SKM-1 (cell line): Measurements from ENCODE around the gene CACHD1.

Experiments used
- DNase-seq: peaks from one replicate; lab custom pipeline; 2025; ENCODE audit not compliant: unreplicated experiment; lab: John Stamatoyannopoulos, UW

The CACHD1 gene

DNA sequence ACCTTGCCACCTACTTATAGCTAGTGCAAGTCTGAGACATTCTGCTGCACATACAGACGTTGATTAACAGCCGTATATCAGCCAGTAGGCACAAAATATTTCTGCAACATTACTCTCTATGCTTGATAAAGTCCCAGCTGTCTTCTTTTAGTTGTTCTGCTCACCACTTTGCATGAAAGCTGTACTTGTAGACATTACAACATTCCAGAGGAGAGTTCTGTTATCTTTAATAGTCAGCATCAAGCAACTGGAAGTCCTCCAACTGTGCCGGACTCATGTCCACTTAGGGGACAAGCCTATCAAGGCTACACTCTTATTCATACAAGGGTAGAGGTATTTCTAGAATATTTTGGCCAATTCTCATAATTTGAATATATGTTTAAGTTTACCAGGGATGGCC is 50.0 kb downstream of the CACHD1 start:
- no peak for DNase-seq

DNA sequence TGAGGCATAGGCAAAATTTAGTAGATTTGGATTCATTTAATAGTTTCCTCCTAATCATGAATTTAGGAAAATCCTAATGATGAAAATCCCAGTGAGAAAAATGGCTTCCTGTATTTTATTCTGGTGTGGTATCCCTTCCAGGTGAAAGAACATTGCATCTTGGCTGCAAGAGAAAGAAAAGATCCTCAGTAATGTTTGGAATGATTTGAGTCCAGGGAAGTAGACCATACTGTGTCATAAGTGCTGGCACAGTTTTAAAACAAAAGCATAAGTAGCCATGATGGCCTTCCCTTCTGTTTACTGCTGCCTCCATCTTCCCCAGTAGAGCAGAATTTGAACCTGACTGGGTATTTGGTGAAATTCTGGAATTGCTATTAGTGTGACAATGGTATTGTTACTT is 52.8 kb downstream of the CACHD1 start:
- no peak for DNase-seq

DNA sequence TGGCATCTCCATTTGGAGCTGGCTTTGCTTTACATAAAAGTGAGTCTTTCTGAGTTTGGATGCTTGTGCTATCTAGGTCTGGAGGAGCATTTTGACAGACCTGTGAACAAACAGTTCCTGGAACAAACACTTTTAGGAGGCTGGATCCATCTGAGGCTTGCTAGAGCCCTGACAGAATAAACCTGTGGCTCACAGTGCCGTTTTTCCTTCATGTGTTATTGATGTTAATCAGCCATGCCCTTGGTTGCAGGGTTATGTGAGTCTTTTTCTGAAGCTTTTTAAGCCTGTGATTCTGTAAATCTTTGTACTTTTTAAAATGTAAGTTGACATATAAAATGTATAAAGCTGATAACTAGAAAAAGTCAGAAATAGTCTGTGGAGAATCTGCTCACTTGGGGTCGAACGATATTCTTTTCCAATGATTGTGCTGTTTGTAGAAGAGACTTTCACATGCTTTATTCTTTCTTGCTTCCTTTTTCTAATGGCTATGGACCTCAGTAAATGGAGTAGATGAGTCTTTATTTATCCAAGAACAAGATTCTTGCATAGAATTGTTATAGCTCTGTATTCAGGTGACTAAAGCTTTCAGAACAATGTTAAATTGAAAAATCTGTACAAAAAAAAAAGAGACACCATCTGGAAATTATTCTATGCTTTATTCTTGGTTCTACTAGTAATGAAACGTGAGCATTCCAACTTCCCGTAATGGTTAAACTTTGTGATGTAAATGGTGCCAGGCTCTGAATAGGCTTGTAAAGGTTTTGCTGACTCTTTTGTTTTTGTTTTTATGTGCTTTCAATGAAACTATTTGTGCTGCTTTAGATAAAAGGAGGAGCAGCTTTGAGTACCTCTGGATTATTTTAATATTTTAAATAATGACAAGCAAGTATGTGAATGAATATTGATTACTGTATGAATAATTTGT is 53.7 kb downstream of the CACHD1 start:
- no peak for DNase-seq

DNA sequence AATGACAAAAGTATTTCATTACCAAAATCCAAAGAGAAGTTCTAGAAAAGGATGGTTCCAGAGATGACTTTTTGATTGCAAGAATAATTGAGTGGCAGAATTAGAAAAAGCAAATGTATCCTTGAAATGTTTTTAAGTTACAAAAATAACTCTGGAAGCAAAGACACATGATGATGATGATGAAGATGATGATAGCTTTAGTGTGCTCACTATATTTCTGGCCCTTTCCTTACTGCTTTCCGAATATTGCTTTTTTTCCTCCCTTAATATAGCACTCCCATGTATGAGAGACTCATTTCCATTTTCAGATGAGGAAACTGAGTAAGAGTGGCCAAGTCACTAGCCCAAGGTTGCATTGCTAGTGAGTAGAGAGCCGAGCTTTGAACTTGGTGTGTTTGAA is 54.7 kb downstream of the CACHD1 start:
- no peak for DNase-seq

DNA sequence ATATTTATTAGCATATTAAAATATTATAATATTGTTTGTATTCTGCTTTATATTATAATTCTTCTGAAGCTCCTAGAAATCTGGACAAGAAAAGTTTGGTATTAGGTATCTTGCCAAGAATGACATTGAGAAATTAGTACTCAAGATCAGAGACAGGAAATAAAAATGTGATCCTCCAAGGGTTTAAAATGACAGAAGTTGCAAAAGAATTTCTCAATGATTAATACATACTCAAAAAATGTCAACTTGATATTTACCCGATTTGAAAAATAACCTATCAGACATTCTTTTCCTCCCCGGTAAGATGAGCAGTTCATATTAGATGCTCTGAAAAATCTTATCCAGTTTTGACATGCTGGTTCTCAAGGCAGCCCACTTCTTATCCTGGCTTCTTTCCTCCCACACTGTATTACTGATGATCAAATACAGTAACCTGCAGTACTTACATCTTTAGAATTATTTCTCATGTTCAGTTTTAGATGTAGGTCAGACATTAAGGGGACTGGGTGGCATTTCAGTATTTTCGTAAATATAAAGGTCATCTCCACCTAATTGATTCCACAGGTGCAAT is 55.3 kb downstream of the CACHD1 start:
- DNase-seq: no peak

DNA sequence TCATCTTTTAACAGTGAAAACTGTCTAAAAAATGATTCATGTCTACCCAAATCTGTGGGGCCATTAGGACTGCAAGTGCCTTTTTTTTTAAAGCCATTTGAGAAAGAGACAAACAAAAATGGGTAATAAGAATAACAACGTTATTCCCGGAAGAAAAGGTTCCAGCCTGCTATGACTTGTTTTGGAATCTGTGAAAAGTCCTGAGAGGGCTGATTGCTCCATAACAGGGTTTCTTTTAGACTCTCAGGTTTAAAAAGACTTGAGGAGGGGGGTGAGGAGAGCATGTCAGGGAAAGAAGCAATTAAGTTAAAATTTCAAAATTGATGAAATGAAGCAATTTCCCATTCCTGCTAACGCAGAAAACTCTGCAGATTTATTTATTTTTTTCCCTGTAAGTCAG is 56.4 kb downstream of the CACHD1 start:
- no peak for DNase-seq

DNA sequence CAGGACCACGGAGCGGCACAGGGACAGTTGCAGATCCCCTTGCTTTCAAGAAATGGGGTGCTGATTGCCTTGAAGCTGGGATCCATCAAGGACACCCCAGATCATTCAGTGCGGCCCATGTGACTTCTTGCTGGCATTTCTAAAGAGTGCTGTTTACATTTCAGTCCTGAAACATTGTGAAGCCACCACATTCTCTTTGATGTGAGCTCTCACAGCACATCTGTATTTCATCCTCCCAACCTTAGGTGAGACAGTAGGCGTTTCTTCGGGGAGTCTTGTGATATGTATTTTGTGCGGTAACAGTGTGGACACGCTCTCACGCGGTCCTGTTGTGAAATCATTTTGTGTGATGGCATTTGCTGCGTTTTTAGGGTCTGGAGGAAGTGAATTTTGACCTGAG is 57.2 kb downstream of the CACHD1 start:
- DNase-seq: no peak

DNA sequence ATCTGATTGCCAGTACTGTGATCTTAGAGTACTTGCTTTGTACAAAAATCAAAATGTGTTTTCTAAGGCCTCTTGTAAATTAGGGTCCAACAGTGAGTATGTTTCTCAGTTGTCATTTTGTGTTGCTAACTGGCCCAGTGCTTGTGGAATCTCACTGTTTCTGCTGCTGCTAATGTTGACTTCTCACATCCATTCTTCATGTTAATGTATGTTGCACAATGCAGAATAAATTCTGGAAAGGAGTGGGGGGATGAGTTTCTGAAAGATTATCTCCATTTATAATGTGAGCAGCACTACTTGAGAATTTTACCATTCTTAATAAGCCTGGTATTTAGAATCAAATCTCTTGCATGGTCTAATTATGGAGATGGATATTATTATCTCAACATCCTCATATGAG is 57.9 kb downstream of the CACHD1 start:
- no peak for DNase-seq

DNA sequence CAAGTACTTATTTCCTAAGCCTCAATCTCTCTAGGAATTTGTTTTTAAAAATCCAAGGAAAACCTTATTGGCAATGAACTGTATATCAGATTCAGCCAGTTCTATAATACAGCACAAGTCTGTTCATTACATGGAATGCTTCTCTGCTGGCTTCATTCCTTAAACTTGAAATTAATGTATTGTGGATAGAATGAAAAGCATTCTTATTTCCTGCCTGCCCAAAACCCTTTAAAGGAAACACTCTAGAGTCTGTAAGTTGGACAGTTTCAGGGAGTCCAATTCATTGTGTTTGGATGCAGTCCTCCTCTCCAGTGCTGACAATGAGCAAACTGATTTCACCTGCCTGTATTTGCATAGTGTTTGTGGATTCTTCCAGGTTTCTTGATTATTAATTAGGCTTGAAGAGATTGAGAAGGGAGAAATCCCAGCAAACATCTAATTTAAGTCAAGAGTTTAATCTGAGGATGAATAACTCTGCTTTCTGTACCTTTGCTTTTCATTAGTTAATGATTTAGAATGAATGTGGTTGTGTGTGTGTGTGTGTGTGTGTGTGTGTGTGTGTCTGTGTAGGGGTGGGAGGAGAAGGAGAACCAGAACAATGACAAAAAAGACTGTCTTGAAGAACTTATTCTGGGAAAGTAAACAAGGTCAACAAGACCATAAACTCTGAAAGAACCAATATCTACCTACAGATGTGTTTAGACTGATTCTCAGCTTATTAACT is 61.2 kb downstream of the CACHD1 start:
- no peak for DNase-seq

DNA sequence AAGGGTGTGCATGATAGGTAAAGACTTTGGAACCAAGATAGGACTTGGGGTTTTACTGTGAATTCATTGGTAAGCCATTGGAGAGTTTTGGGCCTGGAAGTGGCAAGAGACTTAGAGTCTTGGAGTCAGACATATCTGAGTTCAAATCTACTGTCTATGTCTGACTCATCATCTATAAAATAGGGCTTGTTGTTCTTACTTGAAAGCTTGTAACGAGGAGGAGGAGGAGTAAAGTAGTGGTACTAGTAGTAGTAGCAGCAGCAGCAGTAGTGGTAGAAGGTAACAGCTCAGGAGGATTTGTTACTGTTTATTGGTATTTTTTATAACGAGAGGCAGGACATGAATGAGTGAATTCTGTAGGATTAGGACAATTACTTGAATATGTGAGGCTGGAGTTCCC is 62.7 kb downstream of the CACHD1 start:
- no peak for DNase-seq

DNA sequence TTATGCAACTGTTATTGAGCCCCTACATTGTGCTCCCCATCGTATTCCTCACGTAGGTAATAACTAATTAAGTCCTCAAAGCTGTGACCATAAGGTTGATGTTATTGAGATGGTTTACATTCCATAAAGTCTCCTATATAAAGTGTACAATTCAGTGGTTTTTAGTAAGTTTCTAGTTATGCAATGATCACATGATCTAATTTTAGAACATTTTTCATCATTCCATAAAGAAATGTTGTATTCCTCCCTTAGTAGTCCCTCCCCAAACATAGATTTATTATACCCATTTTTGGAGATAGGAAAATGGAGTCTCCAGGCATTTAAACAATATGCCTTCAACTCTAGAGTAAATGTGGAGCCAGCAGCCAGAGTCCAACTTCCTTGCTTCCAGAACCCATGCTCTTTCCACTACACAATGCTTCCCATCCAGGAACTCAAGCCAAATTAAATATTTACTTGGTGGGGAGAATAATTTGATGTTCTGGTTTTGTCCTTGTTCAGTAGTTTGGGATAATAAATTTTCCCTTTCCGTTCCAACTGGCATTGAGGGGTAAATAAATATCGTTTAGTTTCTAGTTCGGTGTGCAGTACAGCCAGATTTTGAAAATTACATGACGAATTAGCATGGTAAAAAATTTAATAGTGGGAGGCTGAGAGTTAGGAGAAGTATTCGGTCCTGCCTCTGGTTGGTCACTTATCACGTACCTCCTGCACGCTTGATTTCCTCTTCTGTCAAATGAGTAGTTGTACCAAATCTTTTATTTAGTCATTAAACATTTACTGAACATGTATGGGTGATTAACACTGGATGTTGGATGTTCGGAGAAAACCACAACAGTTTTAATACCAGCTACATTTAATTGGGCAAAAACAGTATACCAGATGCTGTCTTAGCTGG is 66.3 kb downstream of the CACHD1 start:
- DNase-seq: no peak

DNA sequence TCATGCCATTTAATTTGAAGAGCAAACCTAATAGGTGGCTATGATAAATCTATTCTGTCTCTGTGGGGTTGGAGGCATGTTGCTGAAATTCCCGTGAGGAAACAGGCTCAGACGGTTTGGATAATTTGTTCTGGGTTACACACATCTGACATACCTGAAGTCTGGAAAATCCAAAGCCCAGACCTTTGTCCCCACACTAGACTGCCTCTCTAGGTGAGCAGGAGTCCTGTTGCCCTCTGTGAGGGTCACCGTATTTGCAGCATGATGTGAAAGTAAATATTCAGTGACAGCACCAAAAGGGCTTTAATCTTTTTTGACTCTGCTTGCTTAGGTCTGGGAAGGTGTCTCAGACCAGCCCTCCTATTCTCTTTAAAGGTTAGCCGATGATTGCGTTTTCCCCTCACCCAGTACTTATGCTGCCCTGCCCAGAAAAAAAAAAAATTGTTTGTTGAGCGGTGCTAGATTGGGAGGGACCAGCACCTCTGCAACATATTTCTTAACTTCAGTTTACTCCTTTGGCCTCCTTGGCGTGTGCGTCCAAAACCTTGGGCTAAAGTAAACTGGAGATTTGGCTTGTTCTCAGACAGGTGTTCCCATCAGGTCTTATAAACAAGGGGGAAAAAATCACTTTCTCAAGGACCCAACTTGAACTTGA is 67.0 kb downstream of the CACHD1 start:
- DNase-seq: no peak

DNA sequence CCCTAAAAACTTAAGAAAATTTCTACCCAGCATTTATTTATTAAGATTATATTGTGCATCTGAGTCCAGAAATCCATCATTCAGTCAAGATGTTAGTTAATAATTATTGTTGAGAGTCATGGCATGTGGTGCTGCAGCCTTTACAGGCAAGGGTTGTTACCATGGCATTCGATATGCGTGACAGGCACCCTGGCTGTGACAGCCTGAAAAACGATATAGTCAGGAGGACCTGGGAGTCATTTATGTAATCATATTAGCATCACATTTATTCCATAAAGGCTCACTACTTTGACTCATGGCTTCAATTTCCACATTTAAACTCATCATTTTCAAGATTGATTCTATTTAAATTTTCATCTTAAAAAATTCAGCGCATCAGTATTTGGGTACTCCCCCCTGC is 68.0 kb downstream of the CACHD1 start:
- no peak for DNase-seq

DNA sequence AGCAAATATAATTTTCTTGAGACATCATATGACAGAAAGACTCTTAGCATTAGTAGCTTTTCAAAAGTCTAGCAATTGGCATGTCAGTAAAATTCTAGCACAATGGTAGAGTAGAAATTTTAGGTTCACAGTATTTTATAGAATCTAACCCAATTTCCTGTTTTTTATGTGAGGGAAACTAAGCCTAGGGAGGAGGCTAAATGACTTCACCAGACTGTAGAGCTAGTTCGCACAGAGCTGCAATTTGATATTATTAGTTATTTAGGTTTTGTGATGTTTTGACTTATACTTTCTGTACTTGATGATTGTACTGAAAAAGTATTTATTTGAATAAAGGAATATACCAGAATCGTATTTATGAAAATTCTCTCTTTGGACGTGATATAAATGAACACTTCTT is 68.5 kb downstream of the CACHD1 start:
- no peak for DNase-seq

DNA sequence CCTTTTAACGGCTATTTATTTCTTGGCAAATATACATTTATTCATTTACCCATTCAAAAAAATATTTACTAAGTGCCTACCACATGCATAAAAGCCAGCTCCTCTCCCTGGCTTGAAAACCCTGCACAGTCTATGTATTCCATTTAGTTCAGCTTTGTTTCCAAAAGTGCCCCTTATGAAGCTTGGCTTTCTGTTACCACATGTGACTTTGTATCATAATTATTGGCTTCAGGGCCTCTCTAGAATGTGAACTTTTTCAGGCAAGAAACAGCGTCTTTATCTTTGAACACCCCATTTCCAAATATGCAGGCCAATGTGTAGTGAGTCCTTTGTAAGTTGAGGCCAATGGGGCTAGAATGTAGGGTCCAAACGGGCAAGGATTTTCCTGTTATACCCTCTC is 69.4 kb downstream of the CACHD1 start:
- DNase-seq: no peak

DNA sequence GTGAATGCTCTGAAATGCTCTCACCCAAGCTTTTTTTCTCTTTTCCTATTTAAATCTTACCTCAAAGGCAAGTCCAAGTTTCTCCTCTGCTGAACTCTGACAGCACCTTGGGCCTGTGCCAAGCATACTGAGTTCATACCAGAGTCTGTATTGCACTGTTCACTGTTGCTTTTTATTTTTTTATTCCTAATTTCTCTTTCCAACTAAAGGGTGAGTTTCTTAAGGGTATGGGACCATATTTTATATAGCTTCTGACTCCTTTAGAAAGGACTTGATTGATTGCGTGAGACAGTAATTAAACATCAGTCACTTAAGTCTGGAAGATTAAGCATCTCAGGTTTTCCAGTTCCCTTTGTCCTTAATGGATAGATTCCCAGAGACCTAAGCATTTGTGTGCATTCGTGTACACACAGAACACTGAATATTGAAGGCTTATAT is 69.9 kb downstream of the CACHD1 start:
- DNase-seq: no peak

DNA sequence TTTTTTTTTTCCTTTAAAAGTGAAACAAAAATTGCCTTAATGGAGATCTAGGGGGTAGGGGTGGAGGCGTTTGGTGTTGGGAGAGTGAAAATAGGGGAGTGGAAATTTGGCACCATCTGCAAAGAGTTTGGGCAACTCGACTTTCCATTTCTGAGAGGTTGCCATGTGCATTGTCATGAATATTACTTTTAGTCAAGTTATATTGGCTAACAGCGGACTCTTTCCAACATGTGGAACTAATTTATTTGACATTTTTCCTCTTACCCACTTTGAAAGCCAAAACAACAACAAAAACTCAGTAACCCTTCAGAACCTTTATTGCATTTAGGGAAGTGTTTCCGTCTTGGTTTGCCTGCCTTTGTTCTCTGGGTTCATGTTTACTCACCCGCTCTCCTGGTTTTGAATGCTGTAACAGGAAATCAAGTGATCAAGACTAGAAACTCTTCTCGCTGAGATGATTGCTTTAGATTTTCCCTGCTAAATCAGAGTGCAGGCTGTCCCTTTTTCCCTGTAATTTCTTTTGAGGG is 70.4 kb downstream of the CACHD1 start:
- DNase-seq: no peak

DNA sequence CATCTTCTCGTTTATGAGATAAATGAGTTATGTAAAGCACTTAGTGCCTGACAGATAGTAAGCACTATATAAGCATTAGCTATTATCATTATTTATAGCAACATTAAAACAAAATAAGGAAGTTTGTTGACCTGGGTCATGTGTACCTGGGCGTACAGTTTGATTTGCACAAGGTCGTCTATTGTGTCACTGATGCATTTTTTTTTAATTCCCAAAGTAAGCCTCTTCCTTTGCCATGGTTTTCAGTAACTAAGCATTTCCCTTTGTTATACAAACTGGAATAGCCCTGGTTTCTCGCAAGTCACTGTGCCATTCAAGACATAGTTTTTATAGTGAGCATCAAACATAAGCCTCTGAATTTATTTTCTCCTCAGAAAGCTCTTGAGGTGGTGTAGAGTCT is 72.2 kb downstream of the CACHD1 start:
- DNase-seq: no peak

DNA sequence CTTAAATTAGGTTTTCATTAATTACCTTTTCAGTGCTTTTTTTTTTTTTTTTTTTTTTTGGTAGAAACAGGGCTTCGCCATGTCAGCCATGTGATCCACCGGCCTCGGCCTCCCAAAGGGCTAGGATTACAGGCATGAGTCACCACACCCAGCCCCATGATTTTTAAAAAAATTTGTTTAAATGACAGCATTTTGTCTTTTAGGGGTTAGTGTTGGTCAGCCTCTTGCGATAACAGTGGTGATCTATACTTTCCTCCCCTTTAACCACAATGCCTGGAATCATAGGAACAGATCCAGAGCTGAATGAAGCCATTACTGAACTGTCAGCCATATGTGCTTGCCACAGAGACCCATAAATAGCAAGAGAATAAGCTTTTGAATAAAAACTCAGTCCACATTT is 73.9 kb downstream of the CACHD1 start:
- no peak for DNase-seq

DNA sequence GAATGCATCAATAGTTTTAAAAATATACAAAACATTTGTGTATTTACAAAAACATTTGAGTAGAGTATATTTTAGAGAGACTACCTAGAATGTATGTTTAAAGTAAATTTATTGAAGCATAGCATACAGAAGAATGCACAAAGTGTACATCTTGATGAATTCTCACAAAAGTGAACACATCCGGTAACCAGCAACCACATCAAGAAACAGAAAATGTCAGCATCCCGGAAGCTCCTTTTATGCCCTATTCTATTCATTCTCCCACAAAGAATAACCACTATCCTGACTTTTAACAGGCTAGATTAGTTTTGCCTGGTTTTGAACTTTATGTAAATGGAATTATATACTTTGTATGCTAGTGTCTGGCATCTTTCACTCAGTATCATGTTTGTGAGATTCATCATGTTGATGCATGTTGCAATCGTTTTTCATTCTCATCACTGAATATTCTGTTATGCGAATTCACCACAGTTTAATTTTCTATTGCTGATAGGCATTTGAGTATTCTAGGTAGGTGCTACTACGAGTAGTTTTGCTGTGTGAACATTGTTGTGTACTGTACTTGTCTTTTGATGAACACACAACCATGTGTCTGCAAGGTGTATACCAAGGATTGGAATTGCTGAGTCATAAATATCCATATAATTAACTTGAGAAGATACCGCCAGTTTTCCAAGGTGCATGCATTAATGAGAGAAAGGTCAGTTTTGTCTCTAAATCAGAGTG is 75.4 kb downstream of the CACHD1 start:
- no peak for DNase-seq
